Activated naive CD4-positive, alpha-beta T cell treated with Interleukin-2 at 50 U/mL for 16 hours (primary cell): ENCODE data around the gene FHIT.

Source experiments
- DNase-seq: peaks from one replicate; pipeline ENCODE4 v3.0.0-alpha.2; 2020

The FHIT gene

GRCh38 chr3:60065227-60065868 lies 1185.9 kb downstream of the FHIT start:
- no peak for DNase-seq

GRCh38 chr3:60064210-60065178 lies 1186.8 kb downstream of the FHIT start:
- DNase-seq = no peak

- DNase-seq = no peak
Observed at GRCh38 chr3:60056404-60056803, 1194.8 kb downstream of the FHIT start.

GRCh38 chr3:60055765-60056164 lies 1195.5 kb downstream of the FHIT start:
- no peak for DNase-seq

GRCh38 chr3:60053526-60054265 lies 1197.6 kb downstream of the FHIT start:
- DNase-seq = peak; percentile 53

- peak; percentile 8 for DNase-seq
Observed at GRCh38 chr3:60048447-60048848, 1202.8 kb downstream of the FHIT start.

GRCh38 chr3:60047426-60048200 lies 1203.6 kb downstream of the FHIT start:
- no peak for DNase-seq

- no peak for DNase-seq
Observed at GRCh38 chr3:60046210-60046609, 1205.0 kb downstream of the FHIT start.

- DNase-seq = no peak
Observed at GRCh38 chr3:60045686-60046085, 1205.6 kb downstream of the FHIT start.

GRCh38 chr3:60036803-60037202 lies 1214.4 kb downstream of the FHIT start:
- no peak for DNase-seq

- no peak for DNase-seq
Observed at GRCh38 chr3:60033901-60034453, 1217.3 kb downstream of the FHIT start.

- DNase-seq = no peak
Observed at GRCh38 chr3:60030982-60031381, 1220.3 kb downstream of the FHIT start.

GRCh38 chr3:60028233-60028632 lies 1223.0 kb downstream of the FHIT start:
- DNase-seq = no peak

GRCh38 chr3:60027335-60027734 lies 1223.9 kb downstream of the FHIT start:
- no peak for DNase-seq

- no peak for DNase-seq
Observed at GRCh38 chr3:60025096-60026050, 1225.9 kb downstream of the FHIT start.

- DNase-seq = no peak
Observed at GRCh38 chr3:60024400-60024799, 1226.9 kb downstream of the FHIT start.

GRCh38 chr3:60023189-60023588 lies 1228.1 kb downstream of the FHIT start:
- DNase-seq = no peak

GRCh38 chr3:60017631-60018030 lies 1233.6 kb downstream of the FHIT start:
- peak; percentile 52 for DNase-seq

GRCh38 chr3:60015032-60015705 lies 1236.1 kb downstream of the FHIT start:
- no peak for DNase-seq

GRCh38 chr3:60013241-60013640 lies 1238.0 kb downstream of the FHIT start:
- no peak for DNase-seq
